NCI-H345 treated with DMSO at 0.1 percent for 48 hours (cell line): ENCODE measurements around the gene CIT.
"Not testable (repeated sequence)": the region's sequence is repeated elsewhere in the genome, so short reads cannot be mapped to it uniquely, and the experiment has no call there.

Experiments
- DNase-seq: peaks from one replicate; lab custom pipeline; 2025; ENCODE audit not compliant: unreplicated experiment; lab: John Stamatoyannopoulos, UW

Gene CIT

GRCh38 chr12:119659289-119659897, 217.7 kb downstream of the CIT start:
- DNase-seq: peak; percentile 29

- not testable (repeated sequence) for DNase-seq
Measured at GRCh38 chr12:119658166-119658565, 219.0 kb downstream of the CIT start.

GRCh38 chr12:119657001-119657400, 220.1 kb downstream of the CIT start:
- DNase-seq: not testable (repeated sequence)

GRCh38 chr12:119652665-119653064, 224.5 kb downstream of the CIT start:
- no peak for DNase-seq

GRCh38 chr12:119649202-119649808, 227.8 kb downstream of the CIT start:
- peak; percentile 11 for DNase-seq

GRCh38 chr12:119645535-119646059, 231.5 kb downstream of the CIT start:
- no peak for DNase-seq

GRCh38 chr12:119644930-119645329, 232.2 kb downstream of the CIT start:
- no peak for DNase-seq

GRCh38 chr12:119642986-119643385, 234.1 kb downstream of the CIT start:
- no peak for DNase-seq
